ENCODE data around the gene NMNAT1. TPM values are rescaled to one million over a fixed set of nuclear protein-coding genes. Genes with fewer than 3 reads are reported as not detected.
"Not testable (repeated sequence)": the region's sequence is repeated elsewhere in the genome, so short reads cannot be mapped to it uniquely, and the experiment has no call there.

NMNAT1 gene
- total RNA-seq, 2 experiments from 2014 or later, result 7.7 to 9.6 TPM

GRCh38 chr1:9992910-9993309, 49.6 kb downstream of the NMNAT1 start:
- Mint-ChIP-seq H3K27me3 (peaks cover 8% of the 10 kb centered on the region), H3K27ac (no peak overlapping the region), H3K4me3 (no peak overlapping the region), H3K9me3 (no peaks in the 10 kb centered on the region), H3K36me3 (ENCODE audit: low read depth) (no peaks in the 10 kb centered on the region), H3K4me1 (ENCODE audit: low read depth) (peaks cover 5% of the 10 kb centered on the region)
- ATAC-seq (no peak), DNase-seq (no peak)
- no peak for TF ChIP-seq CTCF (IDR thresholded peaks at IDR 0.05)
- POLR2A ChIA-PET, result no interaction called here
- intact Hi-C loops (cut with micrococcal nuclease), result no loop called here
- CTCF ChIA-PET, result interaction anchor here (2.5 kb wide), 1 partner anchor 43 kb away, joined by 11 read pairs; no protein-coding TSS in a partner anchor

GRCh38 chr1:9993561-9994075, 50.3 kb downstream of the NMNAT1 start:
- no peak overlapping the region for H3K27ac Mint-ChIP-seq
- no peaks in the 10 kb centered on the region for H3K9me3 Mint-ChIP-seq
- TF ChIP-seq CTCF (IDR thresholded peaks at IDR 0.05), result no peak
- DNase-seq (no peak), ATAC-seq (no peak)
- no peaks in the 10 kb centered on the region for H3K36me3 Mint-ChIP-seq (ENCODE audit: low read depth)
- ChIA-PET CTCF (interaction anchor here (2.5 kb wide), 1 partner anchor 43 kb away, joined by 11 read pairs; no protein-coding TSS in a partner anchor), POLR2A (no interaction called here)
- intact Hi-C loops (cut with micrococcal nuclease), result no loop called here
- H3K4me1 Mint-ChIP-seq (ENCODE audit: low read depth), result peaks cover 6% of the 10 kb centered on the region
- no peak overlapping the region for H3K4me3 Mint-ChIP-seq
- H3K27me3 Mint-ChIP-seq, result peaks cover 13% of the 10 kb centered on the region

GRCh38 chr1:9996624-9997582, 53.6 kb downstream of the NMNAT1 start, which contains the start of gene RBP7:
Gene RBP7, plus strand, starts transcription at chr1:9997228. Its CDS starts 31 bp downstream, at chr1:9997259.
- no peak for TF ChIP-seq CTCF (IDR thresholded peaks at IDR 0.05)
- peak; percentile 34 for ATAC-seq
- H3K27ac Mint-ChIP-seq, result no peak within 1 kb of the TSS
- ChIA-PET POLR2A (no interaction called here), CTCF (no interaction called here)
- peak; percentile 15 for DNase-seq
- H3K4me3 Mint-ChIP-seq, result peak within 1 kb of the TSS; percentile 62
- peaks cover 2% of the 10 kb centered on the region for H3K36me3 Mint-ChIP-seq (ENCODE audit: low read depth)
- H3K27me3 Mint-ChIP-seq, result peaks cover 24% of the 10 kb centered on the region
- peaks cover 5% of the 10 kb centered on the region for H3K9me3 Mint-ChIP-seq
- intact Hi-C loops (cut with micrococcal nuclease), result no loop called here
- H3K4me1 Mint-ChIP-seq (ENCODE audit: low read depth), result peaks cover 6% of the 10 kb centered on the region

GRCh38 chr1:10001016-10001665, 57.9 kb downstream of the NMNAT1 start:
- CTCF ChIA-PET, result interaction anchor here (0.7 kb wide), 1 partner anchor 51 kb away, joined by 3 read pairs; no protein-coding TSS in a partner anchor
- peaks cover 2% of the 10 kb centered on the region for H3K36me3 Mint-ChIP-seq (ENCODE audit: low read depth)
- no peak for TF ChIP-seq CTCF (IDR thresholded peaks at IDR 0.05)

GRCh38 chr1:10005248-10005647, 62.0 kb downstream of the NMNAT1 start:
- H3K36me3 Mint-ChIP-seq (ENCODE audit: low read depth); H3K4me1 Mint-ChIP-seq (ENCODE audit: low read depth); H3K4me3 Mint-ChIP-seq; H3K27me3 Mint-ChIP-seq; DNase-seq; ATAC-seq; intact Hi-C loops (cut with micrococcal nuclease); H3K27ac Mint-ChIP-seq; H3K9me3 Mint-ChIP-seq: not testable (repeated sequence)
- POLR2A ChIA-PET, result interaction anchor here (0.6 kb wide), 2 partner anchors 10 to 191 kb away, joined by 3 read pairs; no protein-coding TSS in a partner anchor
- CTCF ChIA-PET, result interaction anchor here (1.2 kb wide), 1 partner anchor 55 kb away, joined by 3 read pairs; no protein-coding TSS in a partner anchor

More at GRCh38 chr1:10001016-10001665, 57.9 kb downstream of the NMNAT1 start:
- POLR2A ChIA-PET, result no interaction called here
- peaks cover 5% of the 10 kb centered on the region for H3K9me3 Mint-ChIP-seq
- ATAC-seq, result no peak
- peaks cover 24% of the 10 kb centered on the region for H3K27me3 Mint-ChIP-seq
- intact Hi-C loops (cut with micrococcal nuclease), result no loop called here
- peaks cover 6% of the 10 kb centered on the region for H3K4me1 Mint-ChIP-seq (ENCODE audit: low read depth)
- H3K4me3 Mint-ChIP-seq, result no peak overlapping the region
- H3K27ac Mint-ChIP-seq, result no peak overlapping the region
- DNase-seq, result no peak
